HepG2 (cell line): ENCODE data around the gene LPIN3.

ENCODE experiments used
- CTCF ChIP-seq: sonication (generic); formaldehyde crosslinking; IDR thresholded peaks from 2 replicates; pipeline ENCODE4 v1.5.0; 2020; ENCODE audit warnings: mild to moderate bottlenecking, missing genetic modification reagents, moderate library complexity
- POLR2AphosphoS5 ChIP-seq: IDR thresholded peaks from 2 replicates; pipeline ENCODE4 v1.6.1; 2012; ENCODE audit warnings: low read depth, low read length
- SIN3A ChIP-seq: IDR thresholded peaks from 2 replicates; pipeline ENCODE4 v1.6.1; 2011; ENCODE audit warnings: low read depth, mild to moderate bottlenecking, control low read depth, low read length, borderline replicate concordance
- TF ChIP-seq, protein P1 (sequence below): sonication (generic); formaldehyde crosslinking; IDR thresholded peaks from 2 replicates; pipeline ENCODE4 v1.5.0; 2020; ENCODE audit warnings: missing genetic modification reagents
- TF ChIP-seq, protein P2 (sequence below): sonication (generic); formaldehyde crosslinking; IDR thresholded peaks from 2 replicates; pipeline ENCODE4 v1.8.0; 2022; ENCODE audit warnings: mild to moderate bottlenecking, missing genetic modification reagents; ENCODE audit not compliant: insufficient replicate concordance

- TF ChIP-seq SIN3A (no peak), CTCF (CRISPR knock-in tag) (no peak), POLR2AphosphoS5 (no peak)
- TF ChIP-seq, protein P1, sequence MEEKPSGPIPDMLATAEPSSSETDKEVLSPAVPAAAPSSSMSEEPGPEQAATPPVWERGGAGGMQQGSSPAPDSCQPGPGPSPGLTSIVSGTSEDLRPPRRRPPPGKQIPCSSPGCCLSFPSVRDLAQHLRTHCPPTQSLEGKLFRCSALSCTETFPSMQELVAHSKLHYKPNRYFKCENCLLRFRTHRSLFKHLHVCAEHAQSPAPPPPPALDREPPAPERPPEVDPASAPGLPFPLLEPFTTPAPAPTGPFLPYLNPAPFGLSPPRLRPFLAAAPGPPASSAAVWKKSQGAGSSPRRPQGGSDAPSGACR (CRISPR knock-in tag), result no peak
- TF ChIP-seq, protein P2, sequence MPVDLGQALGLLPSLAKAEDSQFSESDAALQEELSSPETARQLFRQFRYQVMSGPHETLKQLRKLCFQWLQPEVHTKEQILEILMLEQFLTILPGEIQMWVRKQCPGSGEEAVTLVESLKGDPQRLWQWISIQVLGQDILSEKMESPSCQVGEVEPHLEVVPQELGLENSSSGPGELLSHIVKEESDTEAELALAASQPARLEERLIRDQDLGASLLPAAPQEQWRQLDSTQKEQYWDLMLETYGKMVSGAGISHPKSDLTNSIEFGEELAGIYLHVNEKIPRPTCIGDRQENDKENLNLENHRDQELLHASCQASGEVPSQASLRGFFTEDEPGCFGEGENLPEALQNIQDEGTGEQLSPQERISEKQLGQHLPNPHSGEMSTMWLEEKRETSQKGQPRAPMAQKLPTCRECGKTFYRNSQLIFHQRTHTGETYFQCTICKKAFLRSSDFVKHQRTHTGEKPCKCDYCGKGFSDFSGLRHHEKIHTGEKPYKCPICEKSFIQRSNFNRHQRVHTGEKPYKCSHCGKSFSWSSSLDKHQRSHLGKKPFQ (CRISPR knock-in tag), result no peak
These were observed 50.3 kb downstream of the LPIN3 start for GRCh38 chr20:41390889-41391288.
